Kidney (tissue), 14 donors: Measurements from ENCODE around the gene NBEAL2. TPM values are rescaled to one million over a fixed set of nuclear protein-coding genes. Genes with fewer than 3 reads are reported as not detected.

Source experiments
- DNase-seq, 5 donors: peaks; one replicate each; pipeline ENCODE4 v3.0.0-alpha.2; 2013 to 2020
- FAIRE-seq: peaks from 2 replicates; lab custom pipeline; 2012; peaks lifted over from hg19 to GRCh38; lab: Jason Lieb, UNC
- H3K27ac ChIP-seq, 2 donors: one replicate each; pipeline ENCODE4 v1.7.0; 2013; ENCODE audit warnings: low read depth in 2 of 2, low read length in 2 of 2, inconsistent platforms in 1 of 2
- H3K27me3 ChIP-seq: one replicate; pipeline ENCODE4 v1.7.1; 2013; ENCODE audit warnings: low read length, inconsistent platforms; ENCODE audit not compliant: control insufficient read depth, insufficient read depth
- H3K36me3 ChIP-seq, 3 donors: one replicate each; pipeline versions ENCODE4 v1.7.0 to v1.7.1; 2013; ENCODE audit warnings: low read length in 3 of 3, control low read depth in 1 of 3, inconsistent platforms in 1 of 3; ENCODE audit not compliant: insufficient read depth in 3 of 3, control insufficient read depth in 2 of 3
- H3K4me1 ChIP-seq, 3 donors: one replicate each; pipeline versions ENCODE4 v1.7.0 to v1.7.1; 2013; ENCODE audit warnings: low read length in 3 of 3, inconsistent platforms in 1 of 3, low read depth in 1 of 3; ENCODE audit not compliant: control insufficient read depth in 2 of 3, insufficient read depth in 2 of 3
- H3K4me3 ChIP-seq, 3 donors: one replicate each; pipeline versions ENCODE4 v1.7.0 to v1.8.1; 2013; ENCODE audit warnings: low read length in 3 of 3, control low read depth in 1 of 3, inconsistent platforms in 1 of 3
- H3K9ac ChIP-seq, 3 donors: one replicate each; pipeline versions ENCODE4 v1.7.0 to v1.7.1; 2013; ENCODE audit warnings: low read length in 3 of 3, control low read depth in 1 of 3, inconsistent platforms in 1 of 3
- H3K9me3 ChIP-seq, 3 donors: one replicate each; pipeline versions ENCODE4 v1.7.0 to v1.7.1; 2013; ENCODE audit warnings: low read length in 3 of 3, control low read depth in 1 of 3, inconsistent platforms in 1 of 3; ENCODE audit not compliant: control insufficient read depth in 2 of 3, insufficient read depth in 1 of 3
- intact Hi-C: fragments of 100-400 bp; cut with DNase I; formaldehyde crosslinking; loops from one replicate; pipeline ENCODE4 v1.11.1; 2022
- polyA plus RNA-seq: library from polyadenylated mRNA; stranded (reverse); fragments of 350-450 nt; fragmentation: Illumina TruSeq; extraction: RNeasy Lipid Tissue Mini Kit (QIAGEN cat#74804); gene quantifications from one replicate; pipeline ENCODE4 v1.2.3, GENCODE V29; 2014; ENCODE audit warnings: low read depth, low replicate concordance; ENCODE audit not compliant: insufficient read depth
- total RNA-seq: library from RNA; stranded (reverse); fragmentation: NEBNext Ultra II Directional; extraction: Animal tissue kit (Norgen Biotek cat#: 25700); gene quantifications from one replicate; pipeline ENCODE4 v1.2.1, GENCODE V29; 2021
- TF ChIP-seq, protein P1 (sequence below): IDR thresholded peaks from 3 replicates; pipeline ENCODE4 v1.5.1; 2012; ENCODE audit warnings: mild to moderate bottlenecking, moderate library complexity, borderline replicate concordance; ENCODE audit not compliant: insufficient read depth; ENCODE audit errors: extremely low read depth
- donor health status: control.
- donor health status: control.
- donor health status: control.
- donor health status: control.
- donor health status: control.
- donor health status: DM: yes; HTN: yes; CAD: no.
- donor health status: Normal renal cell carcinoma (clear cell type).

Gene NBEAL2
- total and polyA plus RNA-seq, 2 donors from 2014 or later: 25.7 to 82.8 TPM

DNA sequence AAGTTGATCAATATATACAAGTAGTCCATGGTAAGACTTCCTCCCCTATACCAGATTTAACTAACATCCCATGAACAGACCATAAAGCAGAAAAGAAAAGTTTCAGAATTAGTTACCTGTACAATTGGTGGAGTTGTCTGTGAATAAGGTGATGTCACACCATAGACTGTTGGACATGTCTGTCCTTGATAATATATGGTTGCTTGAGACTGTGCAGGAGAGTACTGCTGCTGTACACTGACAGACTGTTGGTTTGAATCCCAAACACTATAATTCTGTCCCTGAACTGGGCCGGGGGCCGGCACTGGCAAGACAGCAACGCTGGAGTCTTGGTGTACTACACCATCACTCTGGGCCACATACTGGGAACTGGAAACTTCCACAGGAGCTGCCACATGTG is 77.2 kb downstream of the NBEAL2 start:
- no peak for FAIRE-seq
- peaks cover 0 to 14% (median 6%) of the 10 kb centered on the region in 3 donors for H3K36me3 ChIP-seq
- H3K27me3 ChIP-seq: no peaks in the 10 kb centered on the region
- no peak overlapping the region for H3K9ac ChIP-seq
- peaks cover 0 to 2% (median 0%) of the 10 kb centered on the region in 3 donors for H3K4me1 ChIP-seq
- TF ChIP-seq, protein P1, sequence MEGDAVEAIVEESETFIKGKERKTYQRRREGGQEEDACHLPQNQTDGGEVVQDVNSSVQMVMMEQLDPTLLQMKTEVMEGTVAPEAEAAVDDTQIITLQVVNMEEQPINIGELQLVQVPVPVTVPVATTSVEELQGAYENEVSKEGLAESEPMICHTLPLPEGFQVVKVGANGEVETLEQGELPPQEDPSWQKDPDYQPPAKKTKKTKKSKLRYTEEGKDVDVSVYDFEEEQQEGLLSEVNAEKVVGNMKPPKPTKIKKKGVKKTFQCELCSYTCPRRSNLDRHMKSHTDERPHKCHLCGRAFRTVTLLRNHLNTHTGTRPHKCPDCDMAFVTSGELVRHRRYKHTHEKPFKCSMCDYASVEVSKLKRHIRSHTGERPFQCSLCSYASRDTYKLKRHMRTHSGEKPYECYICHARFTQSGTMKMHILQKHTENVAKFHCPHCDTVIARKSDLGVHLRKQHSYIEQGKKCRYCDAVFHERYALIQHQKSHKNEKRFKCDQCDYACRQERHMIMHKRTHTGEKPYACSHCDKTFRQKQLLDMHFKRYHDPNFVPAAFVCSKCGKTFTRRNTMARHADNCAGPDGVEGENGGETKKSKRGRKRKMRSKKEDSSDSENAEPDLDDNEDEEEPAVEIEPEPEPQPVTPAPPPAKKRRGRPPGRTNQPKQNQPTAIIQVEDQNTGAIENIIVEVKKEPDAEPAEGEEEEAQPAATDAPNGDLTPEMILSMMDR: no peak
- no peak overlapping the region for H3K27ac ChIP-seq
- no peaks in the 10 kb centered on the region for H3K9me3 ChIP-seq
- intact Hi-C loops: no loop called here
- DNase-seq: no peak
- no peak overlapping the region for H3K4me3 ChIP-seq

DNA sequence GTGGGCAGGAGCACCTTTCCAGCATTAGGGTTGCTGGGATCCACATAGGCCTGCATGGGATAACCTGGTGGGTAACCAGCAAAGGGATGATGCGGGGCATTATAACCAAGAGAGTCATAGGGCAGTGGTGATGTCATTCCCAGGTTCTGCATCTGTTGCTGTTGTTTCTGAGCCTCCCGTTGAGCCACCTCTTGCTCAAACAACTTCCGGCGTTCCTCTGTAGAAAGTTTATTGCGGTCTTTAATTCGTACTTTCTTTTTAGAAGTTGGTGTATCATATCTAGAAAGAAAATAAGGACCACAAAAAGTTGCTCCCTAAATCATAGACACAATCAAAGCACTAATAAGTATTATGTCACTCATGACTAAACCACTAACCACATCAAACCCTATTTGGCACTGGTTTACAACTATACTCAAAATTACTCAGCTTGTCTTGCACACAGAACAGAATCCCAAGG is 77.8 kb downstream of the NBEAL2 start:
- TF ChIP-seq, protein P1: no peak

More for the DNA sequence above, 77.8 kb downstream of the NBEAL2 start:
- H3K36me3 ChIP-seq: peaks cover 0 to 14% (median 6%) of the 10 kb centered on the region in 3 donors
- peaks cover 0 to 2% (median 0%) of the 10 kb centered on the region in 3 donors for H3K4me1 ChIP-seq
- DNase-seq (no peak), FAIRE-seq (no peak)
- no peaks in the 10 kb centered on the region for H3K27me3 ChIP-seq
- H3K27ac ChIP-seq: no peak overlapping the region
- H3K4me3 ChIP-seq: no peak overlapping the region
- intact Hi-C loops: no loop called here
- H3K9ac ChIP-seq: no peak overlapping the region
- H3K9me3 ChIP-seq: no peaks in the 10 kb centered on the region

Other genes with a start within 250 kb of the NBEAL2 start
- 41.3 TPM for gene MYL3, start 116.2 kb upstream of the NBEAL2 start, total RNA-seq
- gene MYL3, start 116.2 kb upstream of the NBEAL2 start, polyA plus RNA-seq: 81.9 TPM
- gene PTH1R, start 101.9 kb upstream of the NBEAL2 start, total RNA-seq: 286 TPM
- 1,885 TPM for gene PTH1R, start 101.9 kb upstream of the NBEAL2 start, polyA plus RNA-seq
- gene CCDC12, start 2.9 kb upstream of the NBEAL2 start, total RNA-seq: 59.7 TPM
- gene CCDC12, start 2.9 kb upstream of the NBEAL2 start, polyA plus RNA-seq: 85.6 TPM
- 49.9 TPM for gene SETD2, start 184.4 kb downstream of the NBEAL2 start, total RNA-seq
- gene SETD2, start 184.4 kb downstream of the NBEAL2 start, polyA plus RNA-seq: 10.5 TPM